Bronchial epithelial cell (primary cell): ENCODE results near the gene WDFY4. TPM values are rescaled to one million over a fixed set of nuclear protein-coding genes. Genes with fewer than 3 reads are reported as not detected.

Source experiments
- DNase-seq: peaks from one replicate; pipeline ENCODE4 v3.0.0-alpha.2; 2010; ENCODE audit warnings: low read depth
- FAIRE-seq: peaks from 2 replicates; lab custom pipeline; 2011; peaks lifted over from hg19 to GRCh38; lab: Jason Lieb, UNC
- H3K27me3 ChIP-seq: 2 replicates; pipeline ENCODE4 v1.5.1; 2011; ENCODE audit warnings: low read length; ENCODE audit not compliant: control insufficient read depth, insufficient read depth
- H3K36me3 ChIP-seq: 2 replicates; pipeline ENCODE4 v1.5.1; 2011; ENCODE audit warnings: low read length; ENCODE audit not compliant: control insufficient read depth, insufficient read depth
- H3K4me3 ChIP-seq: 2 replicates; pipeline ENCODE4 v1.5.1; 2011; ENCODE audit warnings: mild to moderate bottlenecking, low read depth, low read length, control low read depth
- CTCF ChIP-seq: IDR thresholded peaks from 2 replicates; pipeline ENCODE4 v1.5.1; 2011; ENCODE audit warnings: mild to moderate bottlenecking, moderate library complexity, low read length, control low read depth, inconsistent platforms; ENCODE audit not compliant: insufficient read depth, severe bottlenecking
- total RNA-seq: library from RNA; depleted of rRNA; stranded (reverse); fragments of >200 nt; gene quantifications from 2 replicates; pipeline ENCODE4 v1.2.1, GENCODE V29; 2014

Gene WDFY4
- total RNA-seq, 1 donor from 2014 or later, result under 0.01 TPM

GRCh38 chr10:48722153-48723145 lies 37.8 kb downstream of the WDFY4 start:
- Histone ChIP-seq H3K4me3 (no peak overlapping the region), H3K27me3 (no peaks in the 10 kb centered on the region), H3K36me3 (no peaks in the 10 kb centered on the region)
- no peak for DNase-seq
- FAIRE-seq, result peak; percentile 50
- TF ChIP-seq CTCF, result no peak

- DNase-seq (no peak), FAIRE-seq (peak; percentile 62)
- Histone ChIP-seq H3K4me3 (no peak overlapping the region), H3K27me3 (peaks cover 3% of the 10 kb centered on the region), H3K36me3 (no peaks in the 10 kb centered on the region)
- TF ChIP-seq CTCF, result no peak
These were observed 39.5 kb downstream of the WDFY4 start for GRCh38 chr10:48724127-48724526.

- DNase-seq (peak; percentile 12), FAIRE-seq (no peak)
- no peaks in the 10 kb centered on the region for H3K36me3 ChIP-seq
- no peak overlapping the region for H3K4me3 ChIP-seq
- TF ChIP-seq CTCF, result no peak
- H3K27me3 ChIP-seq, result peaks cover 5% of the 10 kb centered on the region
These were observed 41.0 kb downstream of the WDFY4 start for GRCh38 chr10:48725708-48726107.

- TF ChIP-seq CTCF, result no peak
- H3K36me3 ChIP-seq, result no peaks in the 10 kb centered on the region
- H3K4me3 ChIP-seq, result no peak overlapping the region
- FAIRE-seq (no peak), DNase-seq (no peak)
- peaks cover 5% of the 10 kb centered on the region for H3K27me3 ChIP-seq
These were observed 43.2 kb downstream of the WDFY4 start for GRCh38 chr10:48727866-48728265.

- DNase-seq (no peak), FAIRE-seq (peak; percentile 32)
- no peak overlapping the region for H3K4me3 ChIP-seq
- no peak for TF ChIP-seq CTCF
- no peaks in the 10 kb centered on the region for H3K36me3 ChIP-seq
- H3K27me3 ChIP-seq, result peaks cover 5% of the 10 kb centered on the region
These were observed 44.5 kb downstream of the WDFY4 start for GRCh38 chr10:48729222-48729621.
